ENCODE data around the gene NFRKB.
A peak's percentile ranks its signal among the peaks of the same experiment; 100 is the strongest.

NFRKB gene

DNA sequence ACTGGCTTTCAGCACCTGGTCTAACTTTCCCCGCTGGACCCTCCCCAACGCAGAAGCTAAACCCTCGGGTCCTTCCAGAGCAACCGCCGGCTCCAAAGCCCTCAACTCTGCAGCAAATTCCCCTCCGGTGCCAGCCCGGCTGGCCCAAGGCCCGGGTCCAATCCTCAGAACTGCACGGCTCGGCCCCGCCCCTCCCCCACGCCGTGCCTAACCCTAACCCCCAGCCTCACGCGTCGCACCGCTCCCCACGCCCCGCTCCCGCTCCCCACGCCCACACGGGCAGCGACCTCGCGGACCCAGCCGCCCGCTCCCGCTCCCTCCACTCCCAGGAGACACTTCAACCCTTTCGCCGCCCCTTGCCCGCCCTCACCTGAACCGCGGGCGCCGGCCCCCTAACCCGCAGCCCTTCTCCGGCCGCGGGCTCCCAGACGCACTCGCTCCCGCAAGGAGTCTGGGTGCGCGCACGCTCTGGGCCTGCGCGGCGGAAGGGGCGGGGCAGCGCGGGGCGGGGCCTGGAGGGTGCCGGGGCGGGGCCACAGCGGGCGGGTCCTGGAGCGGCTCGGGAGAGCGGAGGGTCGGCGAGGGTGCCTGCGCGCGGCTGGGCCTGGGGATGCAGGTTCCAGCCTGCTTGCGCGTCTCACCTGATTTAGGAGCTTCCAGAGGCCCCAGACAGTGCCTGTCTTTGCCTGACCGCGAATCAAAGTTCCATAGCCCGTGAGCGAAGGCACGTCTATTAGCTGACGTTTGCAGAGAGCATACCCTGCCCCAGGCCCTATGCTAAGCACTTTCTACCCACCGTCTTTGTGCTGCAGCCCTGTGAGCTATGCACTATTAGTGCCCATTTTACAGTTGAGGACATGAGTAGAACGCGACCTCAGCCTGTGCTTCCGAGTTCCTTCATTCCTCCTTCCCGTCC lies at the start of gene NFRKB:
Gene NFRKB (minus strand): TSS at position 453 of the 916 bp plus-strand sequence. CDS start 2,729 bp downstream, outside the sequence.
- peak; percentile 62 to 87 for DNase-seq (ENCODE audit: low read depth in 2 of 2)

DNA sequence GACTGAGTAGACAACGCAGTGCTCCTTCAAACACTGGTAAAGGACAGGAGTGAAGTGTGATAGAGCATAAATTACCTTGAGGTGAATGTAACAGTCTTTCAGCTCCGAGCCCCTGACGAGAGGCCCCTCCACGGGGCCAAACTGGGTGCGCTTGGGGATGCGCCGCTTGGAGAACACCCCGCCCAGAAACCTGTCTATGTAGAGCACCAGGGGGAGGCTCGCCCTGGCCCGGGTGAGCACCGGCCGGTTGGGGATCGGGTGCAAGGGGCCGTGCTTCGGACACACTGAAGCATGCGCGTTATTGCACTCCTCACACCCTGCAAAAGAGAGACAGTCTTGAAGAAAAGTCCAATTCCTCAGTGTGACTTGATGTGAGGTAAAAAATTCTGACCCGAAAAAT lies 49.3 kb upstream of the NFRKB start:
- no peak for DNase-seq (ENCODE audit: low read depth in 2 of 2)

GRCh38 chr11:129943036-129943435 lies 47.7 kb upstream of the NFRKB start:
- no peak for DNase-seq (ENCODE audit: low read depth in 2 of 2)

GRCh38 chr11:129939510-129939909 lies 44.1 kb upstream of the NFRKB start:
- DNase-seq (ENCODE audit: low read depth in 2 of 2) = no peak

GRCh38 chr11:129938764-129939163 lies 43.4 kb upstream of the NFRKB start:
- DNase-seq (ENCODE audit: low read depth in 2 of 2) = no peak

DNA sequence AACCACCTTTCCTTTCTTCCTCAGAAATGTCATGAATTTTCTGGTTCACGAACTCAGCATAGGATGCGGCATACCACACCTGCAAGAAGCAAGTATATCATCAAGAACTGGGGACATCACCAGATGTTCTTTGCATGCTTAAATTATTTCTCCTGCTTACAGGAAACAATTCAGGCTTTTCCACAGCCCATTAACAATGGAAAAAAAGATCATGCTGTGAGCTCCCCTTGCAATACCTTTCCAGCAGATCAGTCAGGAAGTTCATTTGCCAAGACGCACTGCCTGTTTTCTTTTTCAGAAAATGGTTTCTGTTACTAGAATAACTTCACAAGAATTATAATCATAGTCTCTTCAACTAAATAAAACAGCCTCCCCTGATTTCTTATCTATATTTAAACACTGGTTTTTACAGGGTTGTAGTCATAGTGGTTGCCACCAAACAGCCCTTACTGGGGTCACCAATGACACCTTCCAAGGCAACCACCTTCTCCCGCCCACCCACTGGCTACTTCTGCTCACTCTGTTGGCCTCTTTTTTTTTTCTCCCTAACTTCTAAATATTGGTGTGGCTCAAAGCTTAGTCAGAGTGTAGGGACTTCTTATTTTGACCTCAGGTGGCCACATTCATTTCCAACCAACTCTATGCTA lies 42.3 kb upstream of the NFRKB start:
- DNase-seq (ENCODE audit: low read depth in 2 of 2) = no peak

DNA sequence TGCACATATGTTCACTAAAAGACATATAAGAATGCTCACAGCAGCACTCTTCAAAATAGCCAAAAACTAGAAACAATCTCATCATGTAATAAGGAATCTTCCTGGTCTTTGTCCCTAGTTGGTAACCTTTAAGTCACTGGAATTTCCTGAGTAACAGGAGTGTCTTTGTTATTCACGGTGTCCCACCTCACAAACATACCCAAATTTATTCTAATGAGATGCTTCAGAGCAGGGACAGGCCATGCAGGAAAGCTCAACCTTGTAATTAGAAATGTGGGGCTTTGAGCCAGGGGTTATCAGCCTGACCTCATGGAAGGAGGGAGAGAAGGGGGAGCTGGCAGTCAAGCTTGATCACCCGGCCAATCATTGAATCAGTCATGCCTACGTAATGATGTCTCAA lies 40.3 kb upstream of the NFRKB start:
- DNase-seq (ENCODE audit: low read depth in 2 of 2) = no peak

GRCh38 chr11:129933891-129934290 lies 38.5 kb upstream of the NFRKB start:
- no peak for DNase-seq (ENCODE audit: low read depth in 2 of 2)

DNA sequence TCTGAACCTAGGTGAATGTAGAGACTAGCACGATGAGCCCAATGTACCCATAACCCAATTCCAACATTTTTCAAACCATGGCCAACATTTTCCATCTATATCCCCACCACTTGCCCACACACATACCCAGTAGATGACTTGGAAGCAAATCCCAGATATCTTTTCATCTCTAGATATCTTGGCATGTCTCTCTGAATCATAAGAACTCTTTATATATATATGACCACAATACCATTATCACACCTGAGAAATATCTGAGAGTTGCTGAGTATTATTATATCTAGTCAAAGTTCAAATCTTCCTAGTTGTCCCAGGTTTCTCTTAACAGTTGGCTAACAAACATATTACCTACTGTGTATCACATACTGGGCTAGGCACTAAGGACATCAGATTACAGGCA lies 37.9 kb upstream of the NFRKB start:
- no peak for DNase-seq (ENCODE audit: low read depth in 2 of 2)

- DNase-seq (ENCODE audit: low read depth in 2 of 2) = no peak
These were observed 37.1 kb upstream of the NFRKB start for GRCh38 chr11:129932381-129933067.

GRCh38 chr11:129930743-129931142 lies 35.4 kb upstream of the NFRKB start:
- DNase-seq (ENCODE audit: low read depth in 2 of 2) = no peak

- no peak for DNase-seq (ENCODE audit: low read depth in 2 of 2)
These were observed 34.9 kb upstream of the NFRKB start for GRCh38 chr11:129930296-129930695.

- no peak for DNase-seq (ENCODE audit: low read depth in 2 of 2)
These were observed 34.3 kb upstream of the NFRKB start for GRCh38 chr11:129929721-129930120.

DNA sequence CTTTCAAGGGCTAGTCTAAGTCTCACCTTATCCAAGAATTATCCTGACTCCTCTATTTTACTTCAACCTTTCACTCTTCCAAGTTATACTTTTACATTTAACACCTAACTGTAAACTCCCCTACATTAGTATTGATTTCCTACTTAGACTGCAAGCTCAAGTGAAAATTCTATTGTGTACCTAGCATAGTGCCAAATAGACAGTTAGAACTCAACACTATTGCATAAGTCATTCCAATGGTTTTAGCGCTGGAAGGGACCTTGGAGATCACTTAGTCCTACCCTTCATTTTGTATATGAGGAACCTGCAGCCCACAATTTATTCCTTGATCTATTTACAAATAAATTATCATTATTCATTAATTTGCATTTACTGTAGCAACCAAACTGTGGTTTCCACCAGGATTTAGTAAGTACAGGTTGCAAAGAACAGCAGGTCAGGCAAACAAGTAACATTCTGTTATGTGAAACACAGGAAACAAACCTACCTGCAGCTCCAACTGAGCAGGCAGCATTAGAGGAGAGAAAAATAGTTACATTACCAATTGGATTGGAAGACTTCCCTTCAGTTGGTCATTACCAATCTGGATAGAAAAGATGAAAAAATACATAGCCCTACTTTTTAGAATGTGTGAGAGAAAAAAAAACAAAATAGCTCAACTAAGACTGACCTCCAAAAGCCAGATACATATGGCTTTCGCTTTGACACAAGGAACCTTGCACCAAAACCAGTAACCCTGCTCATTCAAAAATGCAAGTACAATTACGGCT lies 33.7 kb upstream of the NFRKB start:
- DNase-seq (ENCODE audit: low read depth in 2 of 2) = no peak

GRCh38 chr11:129922674-129923073 lies 27.3 kb upstream of the NFRKB start:
- no peak for DNase-seq (ENCODE audit: low read depth in 2 of 2)

GRCh38 chr11:129918361-129918760 lies 23.0 kb upstream of the NFRKB start:
- no peak for DNase-seq (ENCODE audit: low read depth in 2 of 2)

DNA sequence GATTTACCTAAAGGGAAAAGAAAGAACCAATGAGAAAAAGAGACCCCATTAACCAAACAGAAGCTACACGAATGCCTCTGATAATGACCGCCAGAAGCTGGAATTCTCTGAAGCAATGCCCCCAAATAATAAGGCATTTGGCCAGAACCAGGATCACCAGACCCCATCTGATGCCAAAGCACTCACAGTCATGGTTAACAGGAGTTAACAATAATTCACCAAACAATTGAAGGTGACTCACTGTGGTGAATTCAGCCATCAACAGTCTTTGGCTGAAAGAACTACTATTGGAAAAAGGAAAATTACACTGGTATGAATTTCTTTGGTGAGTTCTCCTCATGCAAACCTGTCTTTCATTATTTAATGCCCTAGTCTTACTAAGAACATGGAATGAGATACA lies 21.9 kb upstream of the NFRKB start:
- no peak for DNase-seq (ENCODE audit: low read depth in 2 of 2)

DNA sequence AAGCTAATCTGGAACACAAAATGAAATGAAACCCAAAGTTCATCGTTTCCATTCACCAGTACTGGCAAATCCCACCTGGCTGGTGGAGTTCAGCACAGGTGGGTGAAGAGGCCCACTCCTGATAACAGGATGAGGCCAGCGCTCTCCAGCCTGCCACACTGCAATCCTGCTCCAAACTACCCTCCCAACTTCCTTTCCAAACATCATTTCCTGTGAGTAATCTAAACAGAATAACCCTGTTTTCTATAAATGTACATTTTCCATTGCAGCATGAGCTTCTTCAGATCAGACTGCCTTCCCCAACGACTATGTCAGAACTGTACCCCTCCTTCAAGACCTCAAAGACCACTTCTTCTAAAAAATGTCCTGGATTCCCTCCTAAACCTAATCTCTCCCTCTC lies 15.9 kb upstream of the NFRKB start:
- no peak for DNase-seq (ENCODE audit: low read depth in 2 of 2)

DNA sequence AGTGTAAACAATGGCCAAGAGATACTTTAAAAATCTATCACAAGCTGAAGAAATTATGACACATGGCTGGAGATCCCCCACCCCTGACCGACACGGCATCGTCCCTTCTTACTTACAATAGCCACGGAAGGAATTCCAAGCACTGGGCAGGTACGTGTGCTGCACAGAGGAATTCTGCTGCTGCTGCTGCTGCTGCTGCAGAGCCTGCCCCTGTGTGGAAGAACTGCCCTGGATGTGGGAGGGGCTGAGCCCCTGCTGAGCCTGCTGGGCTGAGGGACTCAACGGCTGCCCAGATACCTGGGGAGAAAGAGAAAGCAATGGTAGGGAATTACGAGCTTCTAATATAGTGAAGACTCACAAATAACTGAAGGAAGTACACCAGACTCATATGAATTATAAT lies 15.0 kb upstream of the NFRKB start:
- no peak for DNase-seq (ENCODE audit: low read depth in 2 of 2)

GRCh38 chr11:129905402-129905801 lies 10.0 kb upstream of the NFRKB start:
- no peak for DNase-seq (ENCODE audit: low read depth in 2 of 2)

DNA sequence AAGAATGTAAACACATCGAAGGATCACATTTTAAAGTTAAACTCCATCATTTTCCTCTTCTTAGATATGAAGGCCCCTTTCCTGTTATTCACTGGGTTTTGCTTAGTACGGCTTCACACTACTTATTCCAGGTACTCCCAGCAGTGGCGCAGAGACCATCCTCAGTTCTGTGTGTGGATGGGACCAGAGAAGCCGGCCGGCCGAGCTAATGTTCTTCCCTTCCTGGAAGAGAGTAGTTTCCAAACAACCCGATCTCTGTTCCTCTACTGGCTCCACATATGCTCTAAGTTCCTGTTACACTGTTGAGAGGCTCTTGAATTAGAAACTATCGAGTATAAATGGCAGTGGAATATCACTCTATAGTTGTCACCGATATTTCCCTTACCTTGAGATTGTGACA lies 684 bp upstream of the NFRKB start:
- DNase-seq (ENCODE audit: low read depth in 2 of 2) = no peak
